GM12878 (cell line): ENCODE results near the gene FRMD3. TPM values are rescaled to one million over a fixed set of nuclear protein-coding genes. Genes with fewer than 3 reads are reported as not detected.

Experiments
- ATAC-seq: fragments of 200-7000 bp; cut with Tn5 transposase; 3 replicates; pipeline ENCODE4 v1.9.1; 2020; ENCODE audit warnings: mild to moderate bottlenecking, moderate library complexity
- BruUV-seq: library from RNA; stranded (reverse); fragments of 400-500 nt; replicated peaks from 2 replicates; lab custom pipeline; 2021; lab: Mats Ljungman, UMichigan
- CTCF ChIA-PET: fragments of 300-600 bp; sonication (Branson Sonifier 250); formaldehyde crosslinking; extraction: SDS; loops from one replicate; lab custom pipeline; 2021; ENCODE audit warnings: inconsistent platforms; lab: Yijun Ruan, JAX
- POLR2A ChIA-PET: fragments of 350-600 bp; formaldehyde crosslinking; extraction: SDS; loops from one replicate; lab custom pipeline; 2021; ENCODE audit warnings: inconsistent platforms; lab: Charles Lee
- RAD21 ChIA-PET: fragments of 300-600 bp; sonication (Branson Sonifier 250); formaldehyde crosslinking; loops from one replicate; lab custom pipeline; 2023; ENCODE audit warnings: antibody characterized with exemption; ENCODE audit not compliant: unreplicated experiment; lab: Charles Lee
- SMC1A ChIA-PET: fragments of 300-600 bp; sonication (Branson Sonifier 250); formaldehyde crosslinking; loops from one replicate; lab custom pipeline; 2023; ENCODE audit not compliant: unreplicated experiment, uncharacterized antibody; lab: Charles Lee
- DNase-seq: peaks from one replicate; pipeline ENCODE4 v3.0.0-alpha.2; 2011; ENCODE audit warnings: low read depth, low spot score
- FAIRE-seq: peaks from 3 replicates; lab custom pipeline; 2011; peaks lifted over from hg19 to GRCh38; lab: Jason Lieb, UNC
- H2AFZ ChIP-seq: 2 replicates; pipeline ENCODE4 v1.6.0; 2011; ENCODE audit warnings: low read depth, low read length, control low read depth; ENCODE audit not compliant: control insufficient read depth
- H3K27ac ChIP-seq: 2 replicates; pipeline ENCODE4 v1.5.1; 2011; ENCODE audit warnings: control low read depth; ENCODE audit not compliant: control insufficient read depth, insufficient read depth
- H3K27me3 ChIP-seq, 2 experiments: replicated peaks in 1 of 2; 2 replicates each; pipeline versions ENCODE4 v1.6.0 to v1.6.1; 2011; ENCODE audit warnings: low read length in 1 of 2; ENCODE audit not compliant: control insufficient read depth in 2 of 2, insufficient read depth in 2 of 2
- H3K36me3 ChIP-seq, 2 experiments: 2 replicates each; pipeline ENCODE4 v1.5.1; 2011; ENCODE audit warnings: low read length in 1 of 2; ENCODE audit not compliant: control insufficient read depth in 2 of 2, insufficient read depth in 2 of 2
- H3K4me1 ChIP-seq: 2 replicates; pipeline ENCODE4 v1.6.1; 2011; ENCODE audit warnings: mild to moderate bottlenecking, low read length, moderate library complexity, mixed read lengths; ENCODE audit not compliant: control insufficient read depth, insufficient read depth
- H3K4me2 ChIP-seq: 2 replicates; pipeline ENCODE4 v1.6.0; 2011; ENCODE audit warnings: control low read depth; ENCODE audit not compliant: control insufficient read depth, insufficient read depth
- H3K4me3 ChIP-seq: fragments of 200-600 bp; sonication (generic); 2 replicates; pipeline ENCODE4 v1.5.1; 2016
- H3K79me2 ChIP-seq: 2 replicates; pipeline ENCODE4 v1.6.0; 2011; ENCODE audit warnings: low read length; ENCODE audit not compliant: control insufficient read depth, insufficient read depth
- H3K9ac ChIP-seq: 2 replicates; pipeline ENCODE4 v1.8.0; 2011; ENCODE audit warnings: low read length, control low read depth, mixed read lengths; ENCODE audit not compliant: control insufficient read depth, insufficient read depth
- H3K9me3 ChIP-seq: replicated peaks from 3 replicates; pipeline ENCODE4 v1.5.1; 2011; ENCODE audit warnings: mild to moderate bottlenecking, low read length; ENCODE audit not compliant: control insufficient read depth, insufficient read depth
- H4K20me1 ChIP-seq: 2 replicates; pipeline ENCODE4 v1.6.0; 2011; ENCODE audit not compliant: control insufficient read depth, insufficient read depth
- BHLHE40 ChIP-seq, 2 experiments: fragments of 450-650 bp in 1 of 2; IDR thresholded peaks; 2 replicates each; pipeline ENCODE4 v1.6.1; 2011 to 2017; ENCODE audit warnings: low read depth in 2 of 2, borderline replicate concordance in 1 of 2, improper control_type of control experiment in 1 of 2, low read length in 1 of 2, mild to moderate bottlenecking in 1 of 2
- EP300 ChIP-seq, 2 experiments: fragments of 150-350 bp in 1 of 2; IDR thresholded peaks; 2 replicates each; pipeline ENCODE4 v1.6.1; 2011 to 2012; ENCODE audit warnings: low read depth in 2 of 2, low read length in 2 of 2, borderline replicate concordance in 1 of 2, improper control_type of control experiment in 1 of 2, inconsistent platforms in 1 of 2; ENCODE audit not compliant: control insufficient read depth in 1 of 2
- MEF2B ChIP-seq: fragments of 450-650 bp; IDR thresholded peaks from 2 replicates; pipeline ENCODE4 v1.6.1; 2018; ENCODE audit warnings: mild to moderate bottlenecking, moderate library complexity; ENCODE audit not compliant: partially characterized antibody, poor library complexity, severe bottlenecking
- RAD51 ChIP-seq: fragments of 450-650 bp; IDR thresholded peaks from 2 replicates; pipeline ENCODE4 v1.6.1; 2016; ENCODE audit warnings: moderate library complexity, mild to moderate bottlenecking, inconsistent platforms
- RFX5 ChIP-seq: IDR thresholded peaks from 2 replicates; pipeline ENCODE4 v1.6.1; 2011; ENCODE audit warnings: low read depth, low read length, improper control_type of control experiment
- SMAD5 ChIP-seq: IDR thresholded peaks from 2 replicates; pipeline ENCODE4 v1.6.1; 2016; ENCODE audit warnings: antibody characterized with exemption, low read depth
- ZNF217 ChIP-seq: fragments of 450-650 bp; IDR thresholded peaks from 2 replicates; pipeline ENCODE4 v1.6.1; 2017; ENCODE audit warnings: antibody characterized with exemption, mild to moderate bottlenecking
- WGBS: methylation state at CpG from one replicate; pipeline ENCODE4 v1.1.6; 2016; ENCODE audit warnings: low lambda C conversion rate; ENCODE audit not compliant: insufficient replicate concordance, insufficient coverage; ENCODE audit errors: missing lambda C conversion rate; 5-methylcytosine and 5-hydroxymethylcytosine counted together
- in situ Hi-C: fragments of 300-500 bp; cut with MboI; formaldehyde crosslinking; loops from 9 replicates; pipeline ENCODE4 v1.14.3; 2018; ENCODE audit warnings: mixed read lengths
- intact Hi-C: fragments of 100-400 bp; cut with micrococcal nuclease; formaldehyde crosslinking; loops from one replicate; pipeline ENCODE4 v1.14.2; 2022; ENCODE audit not compliant: unreplicated experiment
- polyA plus RNA-seq, 11 experiments: library from polyadenylated mRNA; depleted of rRNA in 4 of 11; unstranded in 6 of 11; stranded (reverse) in 5 of 11; fragments of >200 nt; fragmentation: Nextera tagmentation in 4 of 11; fragmentation: Illumina TruSeq in 1 of 11; extraction: Ambion mirVana in 4 of 11; extraction: Trizol in 1 of 11; gene quantifications; 1 replicate in 1 of 11; 2 replicates in 10 of 11; pipeline versions ENCODE4 v1.2.1 to v1.2.3, GENCODE V29; 2011 to 2016; ENCODE audit warnings: inconsistent platforms in 2 of 11, missing spikeins in 2 of 11, low read depth in 1 of 11
- total RNA-seq, 4 experiments: library from RNA; depleted of rRNA in 3 of 4; stranded (reverse); fragments of >200 nt in 3 of 4; fragmentation: Illumina TruSeq in 1 of 4; extraction: Trizol in 1 of 4; gene quantifications; 2 replicates each; pipeline versions ENCODE4 v1.2.1 to v1.2.3, GENCODE V29; 2013 to 2021
- TF ChIP-seq, protein P1 (sequence below): IDR thresholded peaks from 2 replicates; pipeline ENCODE4 v1.6.1; 2012; ENCODE audit warnings: improper control_type of control experiment, low read depth, low read length; ENCODE audit not compliant: insufficient replicate concordance
- TF ChIP-seq, protein P2 (sequence below): fragments of 450-650 bp; IDR thresholded peaks from 2 replicates; pipeline ENCODE4 v1.6.1; 2017; ENCODE audit warnings: antibody characterized with exemption, mild to moderate bottlenecking, moderate library complexity

FRMD3 gene
- total and polyA plus RNA-seq, 10 of the 15 experiments (the other 5 are each of a cell fraction or from before 2014, with no cell fraction given), result 0.04 to 0.68 (median 0.21) TPM; not detected in 1

DNA sequence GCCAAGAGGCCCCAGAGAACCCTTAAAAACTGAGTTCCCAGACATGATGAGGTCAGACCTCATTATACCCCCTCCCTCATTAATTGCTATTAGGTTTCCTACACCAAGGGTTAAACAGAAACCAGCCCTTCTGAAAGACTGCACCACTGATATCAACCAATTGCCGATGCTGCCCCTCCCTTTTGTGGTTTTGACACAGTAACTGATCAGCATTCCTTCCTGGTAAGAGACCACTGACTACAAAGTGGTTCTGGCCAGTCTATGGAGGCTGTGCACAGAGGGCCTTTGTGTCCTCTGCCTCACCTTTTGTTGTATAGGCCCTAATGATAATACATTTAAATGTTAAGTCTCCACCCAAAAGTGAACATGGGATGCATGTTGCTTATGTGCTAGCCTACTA is 201.5 kb downstream of the FRMD3 start:
- H4K20me1 ChIP-seq, result no peaks in the 10 kb centered on the region
- no peak overlapping the region for H3K4me2 ChIP-seq
- WGBS, result 43% methylated on average over 1 of the region's 1 CpG
- no peaks in the 10 kb centered on the region for H3K36me3 ChIP-seq
- no peaks in the 10 kb centered on the region for H3K4me1 ChIP-seq
- ATAC-seq (peak; percentile 51; the same call in 2 of the 3 replicates), FAIRE-seq (no peak), DNase-seq (no peak)
- H3K27ac ChIP-seq, result no peak overlapping the region
- TF ChIP-seq ZNF217, result no peak
- TF ChIP-seq RAD51, result no peak
- TF ChIP-seq MEF2B, result no peak
- no peak for TF ChIP-seq RFX5
- TF ChIP-seq BHLHE40 (IDR thresholded peaks at IDR 0.05; ENCODE audit: borderline replicate concordance in 1 of 2, low read depth in 2 of 2, low read length in 1 of 2), result no peak
- TF ChIP-seq SMAD5, result no peak
- TF ChIP-seq, protein P1, sequence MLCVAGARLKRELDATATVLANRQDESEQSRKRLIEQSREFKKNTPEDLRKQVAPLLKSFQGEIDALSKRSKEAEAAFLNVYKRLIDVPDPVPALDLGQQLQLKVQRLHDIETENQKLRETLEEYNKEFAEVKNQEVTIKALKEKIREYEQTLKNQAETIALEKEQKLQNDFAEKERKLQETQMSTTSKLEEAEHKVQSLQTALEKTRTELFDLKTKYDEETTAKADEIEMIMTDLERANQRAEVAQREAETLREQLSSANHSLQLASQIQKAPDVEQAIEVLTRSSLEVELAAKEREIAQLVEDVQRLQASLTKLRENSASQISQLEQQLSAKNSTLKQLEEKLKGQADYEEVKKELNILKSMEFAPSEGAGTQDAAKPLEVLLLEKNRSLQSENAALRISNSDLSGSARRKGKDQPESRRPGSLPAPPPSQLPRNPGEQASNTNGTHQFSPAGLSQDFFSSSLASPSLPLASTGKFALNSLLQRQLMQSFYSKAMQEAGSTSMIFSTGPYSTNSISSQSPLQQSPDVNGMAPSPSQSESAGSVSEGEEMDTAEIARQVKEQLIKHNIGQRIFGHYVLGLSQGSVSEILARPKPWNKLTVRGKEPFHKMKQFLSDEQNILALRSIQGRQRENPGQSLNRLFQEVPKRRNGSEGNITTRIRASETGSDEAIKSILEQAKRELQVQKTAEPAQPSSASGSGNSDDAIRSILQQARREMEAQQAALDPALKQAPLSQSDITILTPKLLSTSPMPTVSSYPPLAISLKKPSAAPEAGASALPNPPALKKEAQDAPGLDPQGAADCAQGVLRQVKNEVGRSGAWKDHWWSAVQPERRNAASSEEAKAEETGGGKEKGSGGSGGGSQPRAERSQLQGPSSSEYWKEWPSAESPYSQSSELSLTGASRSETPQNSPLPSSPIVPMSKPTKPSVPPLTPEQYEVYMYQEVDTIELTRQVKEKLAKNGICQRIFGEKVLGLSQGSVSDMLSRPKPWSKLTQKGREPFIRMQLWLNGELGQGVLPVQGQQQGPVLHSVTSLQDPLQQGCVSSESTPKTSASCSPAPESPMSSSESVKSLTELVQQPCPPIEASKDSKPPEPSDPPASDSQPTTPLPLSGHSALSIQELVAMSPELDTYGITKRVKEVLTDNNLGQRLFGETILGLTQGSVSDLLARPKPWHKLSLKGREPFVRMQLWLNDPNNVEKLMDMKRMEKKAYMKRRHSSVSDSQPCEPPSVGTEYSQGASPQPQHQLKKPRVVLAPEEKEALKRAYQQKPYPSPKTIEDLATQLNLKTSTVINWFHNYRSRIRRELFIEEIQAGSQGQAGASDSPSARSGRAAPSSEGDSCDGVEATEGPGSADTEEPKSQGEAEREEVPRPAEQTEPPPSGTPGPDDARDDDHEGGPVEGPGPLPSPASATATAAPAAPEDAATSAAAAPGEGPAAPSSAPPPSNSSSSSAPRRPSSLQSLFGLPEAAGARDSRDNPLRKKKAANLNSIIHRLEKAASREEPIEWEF, result no peak
- TF ChIP-seq, protein P2, sequence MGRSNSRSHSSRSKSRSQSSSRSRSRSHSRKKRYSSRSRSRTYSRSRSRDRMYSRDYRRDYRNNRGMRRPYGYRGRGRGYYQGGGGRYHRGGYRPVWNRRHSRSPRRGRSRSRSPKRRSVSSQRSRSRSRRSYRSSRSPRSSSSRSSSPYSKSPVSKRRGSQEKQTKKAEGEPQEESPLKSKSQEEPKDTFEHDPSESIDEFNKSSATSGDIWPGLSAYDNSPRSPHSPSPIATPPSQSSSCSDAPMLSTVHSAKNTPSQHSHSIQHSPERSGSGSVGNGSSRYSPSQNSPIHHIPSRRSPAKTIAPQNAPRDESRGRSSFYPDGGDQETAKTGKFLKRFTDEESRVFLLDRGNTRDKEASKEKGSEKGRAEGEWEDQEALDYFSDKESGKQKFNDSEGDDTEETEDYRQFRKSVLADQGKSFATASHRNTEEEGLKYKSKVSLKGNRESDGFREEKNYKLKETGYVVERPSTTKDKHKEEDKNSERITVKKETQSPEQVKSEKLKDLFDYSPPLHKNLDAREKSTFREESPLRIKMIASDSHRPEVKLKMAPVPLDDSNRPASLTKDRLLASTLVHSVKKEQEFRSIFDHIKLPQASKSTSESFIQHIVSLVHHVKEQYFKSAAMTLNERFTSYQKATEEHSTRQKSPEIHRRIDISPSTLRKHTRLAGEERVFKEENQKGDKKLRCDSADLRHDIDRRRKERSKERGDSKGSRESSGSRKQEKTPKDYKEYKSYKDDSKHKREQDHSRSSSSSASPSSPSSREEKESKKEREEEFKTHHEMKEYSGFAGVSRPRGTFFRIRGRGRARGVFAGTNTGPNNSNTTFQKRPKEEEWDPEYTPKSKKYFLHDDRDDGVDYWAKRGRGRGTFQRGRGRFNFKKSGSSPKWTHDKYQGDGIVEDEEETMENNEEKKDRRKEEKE, result no peak
- no peak for TF ChIP-seq EP300 (IDR thresholded peaks at IDR 0.05; ENCODE audit: borderline replicate concordance in 1 of 2, control insufficient read depth in 1 of 2, low read depth in 2 of 2, low read length in 2 of 2)
- intact Hi-C loops, result no loop called here
- no TSS peak for BruUV-seq
- H2AFZ ChIP-seq, result no peak overlapping the region
- ChIA-PET SMC1A (interaction anchor here (6.3 kb wide), 1 partner anchor 206 kb away, joined by 198 read pairs; no protein-coding TSS in a partner anchor), RAD21 (interaction anchor here (1.5 to 5.2 kb wide), 2 partner anchors 206 to 256 kb away, joined by 4 to 211 read pairs; no protein-coding TSS in a partner anchor), CTCF (interaction anchor here (1.0 to 12.1 kb wide), 7 partner anchors 10 to 312 kb away, joined by 3 to 401 read pairs (median 5); partner anchors contain the start of gene FRMD3), POLR2A (no interaction called here)
- in situ Hi-C loops, result loop anchor here (5.0 to 10.0 kb wide), 2 partner anchors 58 to 211 kb away; no protein-coding TSS in a partner anchor
- no peak overlapping the region for H3K4me3 ChIP-seq
- H3K9me3 ChIP-seq, result no peaks in the 10 kb centered on the region
- H3K27me3 ChIP-seq, result no peaks in the 10 kb centered on the region
- no peaks in the 10 kb centered on the region for H3K79me2 ChIP-seq
- no peak overlapping the region for H3K9ac ChIP-seq
